ENCODE results near the gene GRPEL2. TPM values are rescaled to one million over a fixed set of nuclear protein-coding genes. Genes with fewer than 3 reads are reported as not detected.

GRPEL2 gene
- total RNA-seq, 1 donor from 2014 or later = 15.1 TPM

DNA sequence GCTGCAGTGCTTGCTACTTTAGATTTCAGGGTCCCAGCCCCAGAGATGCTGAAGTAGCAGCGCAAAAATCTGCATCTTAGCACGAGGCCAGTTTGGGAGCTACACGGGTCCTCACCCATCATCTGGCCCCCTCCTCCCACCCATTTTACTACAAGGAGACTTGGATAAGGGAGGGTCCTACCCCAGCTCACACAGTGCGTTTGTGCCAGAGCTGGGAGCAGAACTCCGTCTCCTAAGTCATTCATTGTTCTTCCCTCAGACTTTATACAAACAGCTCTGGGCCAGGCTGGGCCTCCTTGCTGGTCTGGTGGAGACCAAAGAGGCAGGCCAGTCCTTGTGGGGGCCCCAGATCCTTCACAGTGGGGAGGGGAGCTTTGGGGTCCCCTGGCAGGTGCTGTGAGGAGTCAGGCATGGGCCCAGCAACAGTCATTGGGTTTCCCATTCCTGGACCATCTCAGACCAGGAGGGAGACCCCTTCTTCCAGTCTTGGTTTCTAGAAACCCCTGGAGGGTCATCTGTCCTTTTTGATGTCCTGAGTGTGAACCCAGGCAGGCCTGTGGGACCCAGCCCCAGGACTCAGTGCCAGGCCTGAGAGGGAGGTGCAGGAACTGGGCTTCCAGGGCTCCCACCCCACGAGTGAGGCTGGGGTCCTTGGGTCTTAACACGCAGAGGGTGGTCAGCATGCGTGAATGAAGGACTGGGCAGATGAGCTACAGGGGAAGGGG, 36.1 kb downstream of the GRPEL2 start:
- no peak for DNase-seq
- Histone ChIP-seq H3K36me3 (no peaks in the 10 kb centered on the region), H3K4me1 (peaks cover 45% of the 10 kb centered on the region), H3K27me3 (ENCODE audit: low read depth) (no peaks in the 10 kb centered on the region), H3K27ac (peak overlapping the region; percentile 41), H3K9me3 (no peaks in the 10 kb centered on the region), H3K4me3 (no peak overlapping the region)
- no peak for ATAC-seq
- intact Hi-C loops (cut with DNase I) = no loop called here
- no peak for TF ChIP-seq CTCF (IDR thresholded peaks at IDR 0.05)

- no peak overlapping the region for H3K4me3 ChIP-seq
- ATAC-seq = peak; percentile 86 to 92
Observed at GRCh38 chr5:149381986-149382338, 36.7 kb downstream of the GRPEL2 start.

DNA sequence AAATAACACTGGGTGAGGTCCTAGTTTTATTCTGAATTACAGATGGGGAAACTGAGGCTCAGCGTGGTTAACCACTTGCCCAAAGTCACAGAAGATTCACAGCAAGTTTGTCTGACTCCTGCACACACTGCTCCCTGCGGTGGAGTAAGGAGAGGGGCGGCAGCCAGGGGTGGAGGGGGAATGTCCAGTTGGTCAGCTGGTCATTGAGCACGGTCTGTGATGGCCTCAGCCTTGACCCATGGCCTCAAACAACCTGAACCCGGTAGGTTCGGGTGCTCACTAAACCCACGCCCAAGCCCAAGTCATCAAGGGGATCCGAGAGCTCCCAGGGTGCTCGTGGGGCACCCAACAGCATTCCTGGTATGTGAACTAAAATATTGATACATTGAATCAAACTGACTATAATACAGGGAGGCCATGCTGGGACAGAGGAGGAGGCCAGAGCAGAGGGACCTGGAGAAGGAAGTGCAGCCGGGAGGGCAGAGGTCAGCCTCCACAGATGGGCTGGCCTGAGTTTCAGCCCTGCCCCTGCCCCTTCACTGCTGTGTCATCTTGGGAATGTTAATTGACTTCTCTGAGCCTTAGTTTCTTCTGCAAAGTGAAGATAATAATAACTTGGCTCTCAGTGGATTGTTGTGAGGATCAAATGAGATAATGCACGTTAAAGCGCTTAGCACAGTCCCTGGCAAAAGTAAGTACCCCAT, 37.4 kb downstream of the GRPEL2 start:
- intact Hi-C loops (cut with DNase I) = no loop called here
- peak overlapping the region; percentile 53 for H3K27ac ChIP-seq

More at GRCh38 chr5:149381986-149382338, 36.7 kb downstream of the GRPEL2 start:
- Histone ChIP-seq H3K36me3 (no peaks in the 10 kb centered on the region), H3K4me1 (peaks cover 50% of the 10 kb centered on the region), H3K27ac (peak overlapping the region; percentile 53), H3K27me3 (ENCODE audit: low read depth) (no peaks in the 10 kb centered on the region), H3K9me3 (no peaks in the 10 kb centered on the region)
- peak; percentile 74 for DNase-seq
- intact Hi-C loops (cut with DNase I) = no loop called here
- TF ChIP-seq CTCF (IDR thresholded peaks at IDR 0.05) = peak; percentile 94

GRCh38 chr5:149383399-149383798, 38.1 kb downstream of the GRPEL2 start:
- no peak overlapping the region for H3K4me3 ChIP-seq
- H3K9me3 ChIP-seq = no peaks in the 10 kb centered on the region
- H3K27me3 ChIP-seq (ENCODE audit: low read depth) = no peaks in the 10 kb centered on the region
- intact Hi-C loops (cut with DNase I) = no loop called here
- peaks cover 63% of the 10 kb centered on the region for H3K4me1 ChIP-seq
- peak overlapping the region; percentile 53 for H3K27ac ChIP-seq
- ATAC-seq = peak in 1 of 2 donors; percentile 7
- no peaks in the 10 kb centered on the region for H3K36me3 ChIP-seq
- no peak for TF ChIP-seq CTCF (IDR thresholded peaks at IDR 0.05)
- no peak for DNase-seq

More for the DNA sequence above, 37.4 kb downstream of the GRPEL2 start:
- H3K9me3 ChIP-seq = no peaks in the 10 kb centered on the region
- TF ChIP-seq CTCF (IDR thresholded peaks at IDR 0.05) = no peak
- no peak for ATAC-seq
- DNase-seq = no peak
- no peaks in the 10 kb centered on the region for H3K36me3 ChIP-seq
- H3K4me1 ChIP-seq = peaks cover 57% of the 10 kb centered on the region
- no peak overlapping the region for H3K4me3 ChIP-seq
- H3K27me3 ChIP-seq (ENCODE audit: low read depth) = no peaks in the 10 kb centered on the region

GRCh38 chr5:149386166-149386565, 40.9 kb downstream of the GRPEL2 start:
- ATAC-seq = no peak
- no peak for TF ChIP-seq CTCF (IDR thresholded peaks at IDR 0.05)
- Histone ChIP-seq H3K27ac (peak overlapping the region; percentile 65), H3K4me3 (no peak overlapping the region), H3K4me1 (peaks cover 59% of the 10 kb centered on the region), H3K9me3 (no peaks in the 10 kb centered on the region), H3K27me3 (ENCODE audit: low read depth) (no peaks in the 10 kb centered on the region), H3K36me3 (no peaks in the 10 kb centered on the region)
- no peak for DNase-seq
- intact Hi-C loops (cut with DNase I) = no loop called here
